Mesothelial cell of epicardium (in vitro differentiated cells): ENCODE measurements around the gene METTL22. TPM values are rescaled to one million over a fixed set of nuclear protein-coding genes. Genes with fewer than 3 reads are reported as not detected.

Experiments
- DNase-seq, 2 experiments: peaks; one replicate each; pipeline ENCODE4 v3.0.0; 2021; ENCODE audit warnings: low spot score in 2 of 2; ENCODE audit not compliant: unreplicated experiment in 2 of 2
- H3K27ac Mint-ChIP-seq: 2 replicates; pipeline ENCODE4 v1.8.0; 2021; ENCODE audit warnings: mixed read lengths
- H3K27me3 Mint-ChIP-seq: 2 replicates; pipeline ENCODE4 v1.8.0; 2021; ENCODE audit warnings: low read depth, mixed read lengths
- H3K36me3 Mint-ChIP-seq: 2 replicates; pipeline ENCODE4 v1.8.0; 2021; ENCODE audit warnings: mixed read lengths
- H3K4me1 Mint-ChIP-seq: 2 replicates; pipeline ENCODE4 v1.8.0; 2021; ENCODE audit warnings: mixed read lengths
- H3K4me3 Mint-ChIP-seq: 2 replicates; pipeline ENCODE4 v1.8.0; 2021; ENCODE audit warnings: mild to moderate bottlenecking, moderate library complexity, mixed read lengths
- H3K9me3 Mint-ChIP-seq: 2 replicates; pipeline ENCODE4 v1.8.0; 2021; ENCODE audit warnings: mixed read lengths
- CTCF ChIP-seq: fragments of 200-600 bp; sonication (generic); IDR thresholded peaks from one replicate; pipeline ENCODE4 v1.5.0; 2021; ENCODE audit warnings: antibody characterized with exemption; ENCODE audit not compliant: unreplicated experiment
- total RNA-seq: library from RNA; stranded (reverse); gene quantifications from 3 replicates; pipeline ENCODE4 v1.2.1, GENCODE V29; 2021

METTL22 gene
- total RNA-seq, 1 donor from 2014 or later: 65.8 TPM

DNA sequence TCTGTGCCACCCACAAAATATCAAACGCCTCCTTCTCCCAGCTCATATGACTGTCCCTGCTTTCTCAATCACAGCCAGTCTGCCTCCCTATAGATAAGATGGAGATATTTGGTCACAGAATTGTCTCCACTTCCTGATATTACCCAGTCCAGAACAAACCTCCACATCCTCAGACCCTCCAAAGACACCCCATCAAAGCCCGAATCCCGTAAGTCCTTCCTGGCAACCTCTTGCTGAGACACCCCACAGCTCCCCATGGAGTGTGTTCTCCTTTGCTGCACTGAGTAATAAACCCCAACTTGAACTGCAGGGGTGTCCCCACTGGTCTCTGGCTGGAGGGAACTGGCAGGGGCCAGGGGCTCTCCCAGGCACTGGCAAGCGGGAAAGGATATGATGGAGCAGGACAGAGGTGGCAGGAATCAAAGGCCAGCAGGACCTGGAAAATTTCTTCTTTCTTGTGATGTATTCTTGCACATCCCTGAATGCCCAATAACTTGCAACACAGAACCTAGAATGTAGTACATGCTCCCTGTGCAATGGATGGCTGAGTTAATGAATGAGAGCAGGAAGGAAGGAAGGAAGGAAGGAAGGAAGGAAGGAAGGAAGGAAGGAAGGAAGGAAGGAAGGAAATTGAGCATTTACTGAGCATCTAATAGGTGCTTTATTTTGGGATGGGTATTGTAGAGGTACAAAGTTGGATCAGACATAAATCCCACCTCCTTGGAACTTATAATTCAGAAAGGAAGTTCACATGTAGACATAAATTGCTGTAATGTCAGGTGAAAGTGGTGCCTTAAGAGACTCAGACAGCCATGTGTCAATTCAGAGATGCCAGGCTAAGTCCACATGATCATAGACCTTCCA, 45.1 kb upstream of the METTL22 start:
- peaks cover 2% of the 10 kb centered on the region for H3K4me1 Mint-ChIP-seq
- H3K36me3 Mint-ChIP-seq: no peaks in the 10 kb centered on the region
- no peak overlapping the region for H3K27ac Mint-ChIP-seq
- no peak for DNase-seq
- H3K4me3 Mint-ChIP-seq: no peak overlapping the region
- H3K9me3 Mint-ChIP-seq: no peaks in the 10 kb centered on the region
- peaks cover 42% of the 10 kb centered on the region for H3K27me3 Mint-ChIP-seq
- TF ChIP-seq CTCF: no peak

- Mint-ChIP-seq H3K27me3 (peaks cover 48% of the 10 kb centered on the region), H3K36me3 (no peaks in the 10 kb centered on the region), H3K27ac (no peak overlapping the region), H3K9me3 (no peaks in the 10 kb centered on the region), H3K4me3 (no peak overlapping the region), H3K4me1 (no peaks in the 10 kb centered on the region)
- no peak for TF ChIP-seq CTCF
- no peak for DNase-seq
Measured at GRCh38 chr16:8577678-8578304, 43.7 kb upstream of the METTL22 start.

GRCh38 chr16:8579559-8579958, 41.9 kb upstream of the METTL22 start:
- DNase-seq: no peak
- Mint-ChIP-seq H3K27ac (no peak overlapping the region), H3K4me1 (no peaks in the 10 kb centered on the region), H3K36me3 (no peaks in the 10 kb centered on the region), H3K9me3 (no peaks in the 10 kb centered on the region), H3K27me3 (peaks cover 56% of the 10 kb centered on the region), H3K4me3 (no peak overlapping the region)
- no peak for TF ChIP-seq CTCF

- no peak for TF ChIP-seq CTCF
- Mint-ChIP-seq H3K4me3 (no peak overlapping the region), H3K27ac (no peak overlapping the region), H3K4me1 (no peaks in the 10 kb centered on the region), H3K36me3 (no peaks in the 10 kb centered on the region), H3K9me3 (no peaks in the 10 kb centered on the region), H3K27me3 (peaks cover 60% of the 10 kb centered on the region)
- DNase-seq: no peak
Measured at GRCh38 chr16:8581831-8582580, 39.5 kb upstream of the METTL22 start.

GRCh38 chr16:8583199-8583598, 38.3 kb upstream of the METTL22 start:
- TF ChIP-seq CTCF: no peak
- Mint-ChIP-seq H3K9me3 (no peaks in the 10 kb centered on the region), H3K4me1 (no peaks in the 10 kb centered on the region), H3K27ac (no peak overlapping the region), H3K27me3 (peaks cover 63% of the 10 kb centered on the region), H3K36me3 (no peaks in the 10 kb centered on the region), H3K4me3 (no peak overlapping the region)
- no peak for DNase-seq
